SK-N-SH (cell line): Measurements from ENCODE around the gene ACYP2. TPM values are rescaled to one million over a fixed set of nuclear protein-coding genes. Genes with fewer than 3 reads are reported as not detected.

ENCODE experiments used
- CTCF ChIA-PET: fragments of 300-600, 350-600 bp; formaldehyde crosslinking; extraction: SDS; loops from one replicate; lab custom pipeline; 2021; lab: Yijun Ruan, JAX
- POLR2A ChIA-PET: fragments of 350-600 bp; sonication (Branson Sonifier 250); formaldehyde crosslinking; extraction: SDS; loops from one replicate; lab custom pipeline; 2020; ENCODE audit warnings: antibody characterized with exemption, inconsistent platforms; lab: Yijun Ruan, JAX
- DNase-seq: peaks from one replicate; pipeline ENCODE4 v3.0.0; 2012
- H2AFZ ChIP-seq: fragments of 200-600 bp; sonication (generic); 2 replicates; pipeline ENCODE4 v1.8.1; 2016; ENCODE audit warnings: antibody characterized with exemption, mild to moderate bottlenecking, low read depth
- H3F3A ChIP-seq: fragments of 200-600 bp; sonication (generic); replicated peaks from 2 replicates; pipeline ENCODE3; 2016; ENCODE audit warnings: antibody characterized with exemption, mild to moderate bottlenecking; ENCODE audit not compliant: insufficient read depth
- H3K27ac ChIP-seq, 2 experiments: fragments of 200-500 bp in 1 of 2; fragments of 200-600 bp in 1 of 2; sonication (Bioruptor generic) in 1 of 2; sonication (generic), shearing (Covaris generic) in 1 of 2; 2 replicates each; pipeline versions ENCODE4 v1.5.1 to v1.6.1; 2014 to 2016; ENCODE audit warnings: low read depth in 2 of 2, inconsistent platforms in 1 of 2, low read length in 1 of 2, mild to moderate bottlenecking in 1 of 2, mixed read lengths in 1 of 2
- H3K27me3 ChIP-seq: fragments of 200-600 bp; sonication (generic), shearing (Covaris generic); 2 replicates; pipeline ENCODE4 v1.6.1; 2016; ENCODE audit warnings: mixed run types; ENCODE audit not compliant: insufficient read depth
- H3K36me3 ChIP-seq, 2 experiments: fragments of 200-500 bp in 1 of 2; fragments of 200-600 bp in 1 of 2; sonication (Bioruptor generic) in 1 of 2; sonication (generic) in 1 of 2; replicated peaks in 1 of 2; 2 replicates each; pipeline versions ENCODE3 to v1.5.1; 2014 to 2016; ENCODE audit warnings: low read length in 1 of 2, mild to moderate bottlenecking in 1 of 2; ENCODE audit not compliant: insufficient read depth in 2 of 2, control insufficient read depth in 1 of 2
- H3K4me1 ChIP-seq, 2 experiments: fragments of 200-500 bp in 1 of 2; fragments of 200-600 bp in 1 of 2; sonication (Bioruptor generic) in 1 of 2; sonication (generic), shearing (Covaris generic) in 1 of 2; 2 replicates each; pipeline versions ENCODE4 v1.5.1 to v1.6.1; 2014 to 2016; ENCODE audit warnings: low read depth in 1 of 2, low read length in 1 of 2, mixed run types in 1 of 2; ENCODE audit not compliant: insufficient read depth in 2 of 2, control insufficient read depth in 1 of 2
- H3K4me2 ChIP-seq: fragments of 200-600 bp; sonication (generic), shearing (Covaris generic); 2 replicates; pipeline ENCODE4 v1.6.1; 2017; ENCODE audit warnings: mixed run types
- H3K4me3 ChIP-seq, 2 experiments: fragments of 200-500 bp in 1 of 2; fragments of 200-600 bp in 1 of 2; sonication (Bioruptor generic) in 1 of 2; sonication (generic), shearing (Covaris generic) in 1 of 2; 2 replicates each; pipeline versions ENCODE4 v1.5.1 to v1.8.1; 2014 to 2016; ENCODE audit warnings: low read depth in 2 of 2, inconsistent platforms in 1 of 2, low read length in 1 of 2, mild to moderate bottlenecking in 1 of 2, mixed read lengths in 1 of 2, moderate library complexity in 1 of 2
- H3K79me2 ChIP-seq: fragments of 200-600 bp; sonication (generic); 2 replicates; pipeline ENCODE4 v1.8.1; 2017; ENCODE audit warnings: mild to moderate bottlenecking; ENCODE audit not compliant: insufficient read depth
- H3K9ac ChIP-seq: fragments of 200-600 bp; sonication (generic); 2 replicates; pipeline ENCODE4 v1.6.1; 2017; ENCODE audit warnings: mixed run types
- H3K9me2 ChIP-seq: fragments of 200-600 bp; sonication (generic); 2 replicates; pipeline ENCODE4 v1.6.1; 2017; ENCODE audit warnings: mixed run types
- H3K9me3 ChIP-seq: fragments of 200-600 bp; sonication (generic); 2 replicates; pipeline ENCODE4 v1.6.1; 2017; ENCODE audit warnings: mixed run types, mild to moderate bottlenecking, moderate library complexity
- H4K20me1 ChIP-seq: fragments of 200-600 bp; sonication (generic); 2 replicates; pipeline ENCODE4 v1.6.1; 2017; ENCODE audit warnings: mild to moderate bottlenecking, mixed run types; ENCODE audit not compliant: insufficient read depth
- EZH2phosphoT487 ChIP-seq: fragments of 200-600 bp; sonication (generic); IDR thresholded peaks from 2 replicates; pipeline ENCODE4 v1.6.1; 2017; ENCODE audit warnings: low read depth, mixed run types, mild to moderate bottlenecking, antibody characterized with exemption, moderate library complexity, borderline replicate concordance
- FOXJ3 ChIP-seq: sonication (generic); formaldehyde crosslinking; IDR thresholded peaks from 2 replicates; pipeline ENCODE4 v1.5.1; 2020; ENCODE audit warnings: mild to moderate bottlenecking, missing genetic modification reagents
- GATA2 ChIP-seq: sonication (generic); formaldehyde crosslinking; IDR thresholded peaks from 2 replicates; pipeline ENCODE4 v1.5.0; 2020; ENCODE audit warnings: mild to moderate bottlenecking, missing genetic modification reagents
- JUND ChIP-seq: IDR thresholded peaks from 2 replicates; pipeline ENCODE4 v1.4.0; 2012
- MAX ChIP-seq: IDR thresholded peaks from 2 replicates; pipeline ENCODE4 v1.4.0; 2012; ENCODE audit warnings: low read depth
- MXI1 ChIP-seq: IDR thresholded peaks from 2 replicates; pipeline ENCODE4 v1.6.1; 2012; ENCODE audit warnings: mild to moderate bottlenecking, low read depth, low read length, improper control_type of control experiment
- NRF1 ChIP-seq: IDR thresholded peaks from 2 replicates; pipeline ENCODE4 v1.6.1; 2012; ENCODE audit warnings: low read depth, mild to moderate bottlenecking, low read length
- POLR2AphosphoS5 ChIP-seq: IDR thresholded peaks from 2 replicates; pipeline ENCODE4 v1.6.1; 2012; ENCODE audit warnings: low read depth, low read length
- RCOR1 ChIP-seq: fragments of 150-350 bp; IDR thresholded peaks from 2 replicates; pipeline ENCODE4 v1.6.1; 2017; ENCODE audit warnings: antibody characterized with exemption, low read length
- REST ChIP-seq: IDR thresholded peaks from 2 replicates; pipeline ENCODE4 v1.6.1; 2012; ENCODE audit warnings: mild to moderate bottlenecking, low read depth, low read length, moderate library complexity
- RFX5 ChIP-seq: IDR thresholded peaks from 2 replicates; pipeline ENCODE4 v1.6.1; 2012; ENCODE audit warnings: mild to moderate bottlenecking, improper control_type of control experiment, low read length
- SIN3A ChIP-seq: IDR thresholded peaks from 2 replicates; pipeline ENCODE4 v1.6.1; 2012; ENCODE audit warnings: low read depth, mild to moderate bottlenecking, low read length, moderate library complexity, borderline replicate concordance
- TAF1 ChIP-seq: IDR thresholded peaks from 2 replicates; pipeline ENCODE4 v1.6.1; 2012; ENCODE audit warnings: low read depth, mild to moderate bottlenecking, low read length, moderate library complexity, borderline replicate concordance
- TCF12 ChIP-seq: IDR thresholded peaks from 2 replicates; pipeline ENCODE4 v1.4.0; 2012
- YY1 ChIP-seq: IDR thresholded peaks from 2 replicates; pipeline ENCODE4 v1.4.0; 2012; ENCODE audit warnings: low read depth, mild to moderate bottlenecking
- WGBS: methylation state at CpG from one replicate; pipeline ENCODE4 v1.1.6; 2017; ENCODE audit warnings: low lambda C conversion rate; 5-methylcytosine and 5-hydroxymethylcytosine counted together
- polyA plus RNA-seq, 3 experiments: library from polyadenylated mRNA; depleted of rRNA; stranded (reverse); fragments of >200 nt; gene quantifications; 2 replicates each; pipeline ENCODE4 v1.2.3, GENCODE V29; 2012

Gene ACYP2
- polyA plus RNA-seq, 1 of the 3 experiments (the other 2 are of a cell fraction), result 8.8 TPM

GRCh38 chr2:54330162-54330925, 214.9 kb downstream of the ACYP2 start:
- peak overlapping the region; percentile 66 for H3K4me3 ChIP-seq
- H3K4me2 ChIP-seq, result peak overlapping the region; percentile 87
- H3K79me2 ChIP-seq, result no peaks in the 10 kb centered on the region
- no peaks in the 10 kb centered on the region for H3K27me3 ChIP-seq
- H3K9me2 ChIP-seq, result no peaks in the 10 kb centered on the region
- H3K9ac ChIP-seq, result peak overlapping the region; percentile 67
- CTCF ChIA-PET, result interaction anchor here (1.0 to 2.0 kb wide), 7 partner anchors 12 to 321 kb away, joined by 3 to 7 read pairs (median 4); no protein-coding TSS in a partner anchor
- 9% methylated on average over 21 of the region's 50 CpGs for WGBS
- H3K36me3 ChIP-seq, result no peaks in the 10 kb centered on the region
- peak; percentile 97 for DNase-seq
- peak overlapping the region; percentile 53 to 95; a peak in 3 of 4 replicates for H3K27ac ChIP-seq
- H3K4me1 ChIP-seq, result peaks cover 0 to 18% of the 10 kb centered on the region in 2 experiments; a peak in 2 of 4 replicates
- TF ChIP-seq SIN3A, result 0 out of 2 replicates have a peak, but pooled peaks have one; percentile 18
- peak; percentile 95 for TF ChIP-seq MXI1
- peak; percentile 82 for TF ChIP-seq POLR2AphosphoS5
- no peak for TF ChIP-seq JUND
- TF ChIP-seq NRF1, result peak; percentile 70
- no peak for TF ChIP-seq RCOR1
- TF ChIP-seq RFX5, result peak; percentile 64; the same call in 1 of the 2 replicates
- TF ChIP-seq MAX, result peak; percentile 96
- no peak for TF ChIP-seq TCF12
- TF ChIP-seq FOXJ3, result 0 out of 2 replicates have a peak, but pooled peaks have one; percentile 8
- H4K20me1 ChIP-seq, result no peaks in the 10 kb centered on the region
- POLR2A ChIA-PET, result interaction anchor here (1.5 kb wide), 1 partner anchor 215 kb away, joined by 3 read pairs; the partner anchor contains the start of gene ACYP2
- H3K9me3 ChIP-seq, result no peaks in the 10 kb centered on the region
- H3F3A ChIP-seq, result no peaks in the 10 kb centered on the region
- peak overlapping the region; percentile 93 for H2AFZ ChIP-seq

GRCh38 chr2:54330926-54331835, 215.8 kb downstream of the ACYP2 start:
- peak overlapping the region; percentile 87 for H3K4me2 ChIP-seq
- no peaks in the 10 kb centered on the region for H3F3A ChIP-seq
- CTCF ChIA-PET, result interaction anchor here (0.6 to 2.0 kb wide), 8 partner anchors 11 to 670 kb away, joined by 3 to 7 read pairs (median 3); no protein-coding TSS in a partner anchor
- peak overlapping the region; percentile 53 to 95; a peak in 3 of 4 replicates for H3K27ac ChIP-seq
- no peaks in the 10 kb centered on the region for H3K9me3 ChIP-seq
- peak overlapping the region; percentile 67; the same call in 1 of the 2 replicates for H3K9ac ChIP-seq
- no peaks in the 10 kb centered on the region for H3K79me2 ChIP-seq
- 54% methylated on average over 17 of the region's 17 CpGs for WGBS
- DNase-seq, result peak; percentile 11
- peak overlapping the region; percentile 66 for H3K4me3 ChIP-seq
- TF ChIP-seq TAF1, result no peak
- TF ChIP-seq EZH2phosphoT487, result no peak
- peak; percentile 76 for TF ChIP-seq GATA2 (CRISPR knock-in tag)
- TF ChIP-seq RCOR1, result 0 out of 2 replicates have a peak, but pooled peaks have one; percentile 1
- TF ChIP-seq REST, result no peak
- TF ChIP-seq YY1, result peak; percentile 43; the same call in 1 of the 2 replicates
- peaks cover 0 to 18% of the 10 kb centered on the region in 2 experiments; a peak in 2 of 4 replicates for H3K4me1 ChIP-seq
- POLR2A ChIA-PET, result interaction anchor here (1.5 kb wide), 1 partner anchor 216 kb away, joined by 3 read pairs; the partner anchor contains the start of gene ACYP2
- no peaks in the 10 kb centered on the region for H3K9me2 ChIP-seq
- peak overlapping the region; percentile 93 for H2AFZ ChIP-seq
- no peaks in the 10 kb centered on the region for H4K20me1 ChIP-seq
- no peaks in the 10 kb centered on the region for H3K27me3 ChIP-seq
- no peaks in the 10 kb centered on the region for H3K36me3 ChIP-seq
